SK-N-SH (cell line): ENCODE results near the gene LIPG. TPM values are rescaled to one million over a fixed set of nuclear protein-coding genes. Genes with fewer than 3 reads are reported as not detected.

Source experiments
- CTCF ChIA-PET: fragments of 300-600, 350-600 bp; formaldehyde crosslinking; extraction: SDS; loops from one replicate; lab custom pipeline; 2021; lab: Yijun Ruan, JAX
- POLR2A ChIA-PET: fragments of 350-600 bp; sonication (Branson Sonifier 250); formaldehyde crosslinking; extraction: SDS; loops from one replicate; lab custom pipeline; 2020; ENCODE audit warnings: antibody characterized with exemption, inconsistent platforms; lab: Yijun Ruan, JAX
- DNase-seq: peaks from one replicate; pipeline ENCODE4 v3.0.0; 2012
- H2AFZ ChIP-seq: fragments of 200-600 bp; sonication (generic); 2 replicates; pipeline ENCODE4 v1.8.1; 2016; ENCODE audit warnings: antibody characterized with exemption, mild to moderate bottlenecking, low read depth
- H3F3A ChIP-seq: fragments of 200-600 bp; sonication (generic); replicated peaks from 2 replicates; pipeline ENCODE3; 2016; ENCODE audit warnings: antibody characterized with exemption, mild to moderate bottlenecking; ENCODE audit not compliant: insufficient read depth
- H3K27ac ChIP-seq, 2 experiments: fragments of 200-500 bp in 1 of 2; fragments of 200-600 bp in 1 of 2; sonication (Bioruptor generic) in 1 of 2; sonication (generic), shearing (Covaris generic) in 1 of 2; 2 replicates each; pipeline versions ENCODE4 v1.5.1 to v1.6.1; 2014 to 2016; ENCODE audit warnings: low read depth in 2 of 2, inconsistent platforms in 1 of 2, low read length in 1 of 2, mild to moderate bottlenecking in 1 of 2, mixed read lengths in 1 of 2
- H3K27me3 ChIP-seq: fragments of 200-600 bp; sonication (generic), shearing (Covaris generic); 2 replicates; pipeline ENCODE4 v1.6.1; 2016; ENCODE audit warnings: mixed run types; ENCODE audit not compliant: insufficient read depth
- H3K36me3 ChIP-seq, 2 experiments: fragments of 200-500 bp in 1 of 2; fragments of 200-600 bp in 1 of 2; sonication (Bioruptor generic) in 1 of 2; sonication (generic) in 1 of 2; replicated peaks in 1 of 2; 2 replicates each; pipeline versions ENCODE3 to v1.5.1; 2014 to 2016; ENCODE audit warnings: low read length in 1 of 2, mild to moderate bottlenecking in 1 of 2; ENCODE audit not compliant: insufficient read depth in 2 of 2, control insufficient read depth in 1 of 2
- H3K4me1 ChIP-seq, 2 experiments: fragments of 200-500 bp in 1 of 2; fragments of 200-600 bp in 1 of 2; sonication (Bioruptor generic) in 1 of 2; sonication (generic), shearing (Covaris generic) in 1 of 2; 2 replicates each; pipeline versions ENCODE4 v1.5.1 to v1.6.1; 2014 to 2016; ENCODE audit warnings: low read depth in 1 of 2, low read length in 1 of 2, mixed run types in 1 of 2; ENCODE audit not compliant: insufficient read depth in 2 of 2, control insufficient read depth in 1 of 2
- H3K4me2 ChIP-seq: fragments of 200-600 bp; sonication (generic), shearing (Covaris generic); 2 replicates; pipeline ENCODE4 v1.6.1; 2017; ENCODE audit warnings: mixed run types
- H3K4me3 ChIP-seq, 2 experiments: fragments of 200-500 bp in 1 of 2; fragments of 200-600 bp in 1 of 2; sonication (Bioruptor generic) in 1 of 2; sonication (generic), shearing (Covaris generic) in 1 of 2; 2 replicates each; pipeline versions ENCODE4 v1.5.1 to v1.8.1; 2014 to 2016; ENCODE audit warnings: low read depth in 2 of 2, inconsistent platforms in 1 of 2, low read length in 1 of 2, mild to moderate bottlenecking in 1 of 2, mixed read lengths in 1 of 2, moderate library complexity in 1 of 2
- H3K79me2 ChIP-seq: fragments of 200-600 bp; sonication (generic); 2 replicates; pipeline ENCODE4 v1.8.1; 2017; ENCODE audit warnings: mild to moderate bottlenecking; ENCODE audit not compliant: insufficient read depth
- H3K9ac ChIP-seq: fragments of 200-600 bp; sonication (generic); 2 replicates; pipeline ENCODE4 v1.6.1; 2017; ENCODE audit warnings: mixed run types
- H3K9me2 ChIP-seq: fragments of 200-600 bp; sonication (generic); 2 replicates; pipeline ENCODE4 v1.6.1; 2017; ENCODE audit warnings: mixed run types
- H3K9me3 ChIP-seq: fragments of 200-600 bp; sonication (generic); 2 replicates; pipeline ENCODE4 v1.6.1; 2017; ENCODE audit warnings: mixed run types, mild to moderate bottlenecking, moderate library complexity
- H4K20me1 ChIP-seq: fragments of 200-600 bp; sonication (generic); 2 replicates; pipeline ENCODE4 v1.6.1; 2017; ENCODE audit warnings: mild to moderate bottlenecking, mixed run types; ENCODE audit not compliant: insufficient read depth
- ELF1 ChIP-seq: IDR thresholded peaks from 2 replicates; pipeline ENCODE4 v1.4.0; 2012
- EZH2phosphoT487 ChIP-seq: fragments of 200-600 bp; sonication (generic); IDR thresholded peaks from 2 replicates; pipeline ENCODE4 v1.6.1; 2017; ENCODE audit warnings: low read depth, mixed run types, mild to moderate bottlenecking, antibody characterized with exemption, moderate library complexity, borderline replicate concordance
- FOSL2 ChIP-seq: IDR thresholded peaks from 2 replicates; pipeline ENCODE4 v1.4.0; 2012; ENCODE audit warnings: low read depth, mild to moderate bottlenecking, moderate library complexity, borderline replicate concordance
- FOXJ3 ChIP-seq: sonication (generic); formaldehyde crosslinking; IDR thresholded peaks from 2 replicates; pipeline ENCODE4 v1.5.1; 2020; ENCODE audit warnings: mild to moderate bottlenecking, missing genetic modification reagents
- FOXM1 ChIP-seq: IDR thresholded peaks from 2 replicates; pipeline ENCODE4 v1.4.0; 2012; ENCODE audit warnings: low read depth, mild to moderate bottlenecking
- GABPA ChIP-seq: IDR thresholded peaks from 2 replicates; pipeline ENCODE4 v1.4.0; 2012; ENCODE audit warnings: low read depth, mild to moderate bottlenecking
- GATA2 ChIP-seq: sonication (generic); formaldehyde crosslinking; IDR thresholded peaks from 2 replicates; pipeline ENCODE4 v1.5.0; 2020; ENCODE audit warnings: mild to moderate bottlenecking, missing genetic modification reagents
- NFIC ChIP-seq: IDR thresholded peaks from 2 replicates; pipeline ENCODE4 v1.4.0; 2012; ENCODE audit warnings: borderline replicate concordance
- NRF1 ChIP-seq: IDR thresholded peaks from 2 replicates; pipeline ENCODE4 v1.6.1; 2012; ENCODE audit warnings: low read depth, mild to moderate bottlenecking, low read length
- RAD21 ChIP-seq: IDR thresholded peaks from 2 replicates; pipeline ENCODE4 v1.6.1; 2012; ENCODE audit warnings: mild to moderate bottlenecking, low read length
- SIN3A ChIP-seq: IDR thresholded peaks from 2 replicates; pipeline ENCODE4 v1.6.1; 2012; ENCODE audit warnings: low read depth, mild to moderate bottlenecking, low read length, moderate library complexity, borderline replicate concordance
- SMC3 ChIP-seq: IDR thresholded peaks from 2 replicates; pipeline ENCODE4 v1.6.1; 2012; ENCODE audit warnings: low read depth, low read length, improper control_type of control experiment
- TAF1 ChIP-seq: IDR thresholded peaks from 2 replicates; pipeline ENCODE4 v1.6.1; 2012; ENCODE audit warnings: low read depth, mild to moderate bottlenecking, low read length, moderate library complexity, borderline replicate concordance
- YY1 ChIP-seq: IDR thresholded peaks from 2 replicates; pipeline ENCODE4 v1.4.0; 2012; ENCODE audit warnings: low read depth, mild to moderate bottlenecking
- WGBS: methylation state at CpG from one replicate; pipeline ENCODE4 v1.1.6; 2017; ENCODE audit warnings: low lambda C conversion rate; 5-methylcytosine and 5-hydroxymethylcytosine counted together
- polyA plus RNA-seq, 3 experiments: library from polyadenylated mRNA; depleted of rRNA; stranded (reverse); fragments of >200 nt; gene quantifications; 2 replicates each; pipeline ENCODE4 v1.2.3, GENCODE V29; 2012
- TF ChIP-seq, protein P1 (sequence below): IDR thresholded peaks from 2 replicates; pipeline ENCODE4; 2012
- TF ChIP-seq, protein P2 (sequence below): IDR thresholded peaks from 2 replicates; pipeline ENCODE4 v1.4.0; 2012; ENCODE audit warnings: low read depth
- TF ChIP-seq, protein P3 (sequence below): IDR thresholded peaks from 2 replicates; pipeline ENCODE4 v1.4.0; 2012; ENCODE audit warnings: low read depth, borderline replicate concordance
- TF ChIP-seq, protein P4 (sequence below): IDR thresholded peaks from 2 replicates; pipeline ENCODE4 v1.4.0; 2012; ENCODE audit warnings: low read depth, borderline replicate concordance

Gene LIPG
- polyA plus RNA-seq, 1 of the 3 experiments (the other 2 are of a cell fraction), result 3.2 TPM

DNA sequence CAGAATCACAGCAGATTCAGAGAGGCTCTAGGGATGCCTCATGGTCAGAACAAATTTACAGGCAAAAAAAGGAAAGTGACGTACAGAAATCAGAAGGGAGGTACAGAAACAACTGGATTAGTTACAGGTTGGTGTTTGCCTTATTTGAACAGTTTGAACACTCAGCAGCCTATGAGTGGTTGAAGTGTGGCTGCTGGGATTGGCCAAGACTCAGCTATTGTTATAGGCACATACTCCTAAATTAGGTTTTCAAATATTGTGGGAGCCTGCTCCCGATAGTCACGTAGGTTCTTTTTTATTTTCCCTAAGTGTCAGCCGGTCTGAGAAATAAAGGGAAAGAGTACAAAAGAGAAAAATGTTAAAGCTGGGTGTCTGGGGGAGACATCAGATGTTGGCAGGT is 8.9 kb upstream of the LIPG start:
- DNase-seq, result no peak
- no peaks in the 10 kb centered on the region for H3K9me2 ChIP-seq
- H3F3A ChIP-seq, result peaks cover 12% of the 10 kb centered on the region
- no peaks in the 10 kb centered on the region for H3K27me3 ChIP-seq
- H3K9ac ChIP-seq, result no peak overlapping the region
- TF ChIP-seq GABPA (no peak), GATA2 (CRISPR knock-in tag) (no peak), FOXJ3 (CRISPR knock-in tag) (no peak), NRF1 (no peak), FOXM1 (no peak), YY1 (no peak), FOSL2 (no peak), SMC3 (no peak), ELF1 (no peak), NFIC (no peak), SIN3A (no peak)
- TF ChIP-seq, protein P1, sequence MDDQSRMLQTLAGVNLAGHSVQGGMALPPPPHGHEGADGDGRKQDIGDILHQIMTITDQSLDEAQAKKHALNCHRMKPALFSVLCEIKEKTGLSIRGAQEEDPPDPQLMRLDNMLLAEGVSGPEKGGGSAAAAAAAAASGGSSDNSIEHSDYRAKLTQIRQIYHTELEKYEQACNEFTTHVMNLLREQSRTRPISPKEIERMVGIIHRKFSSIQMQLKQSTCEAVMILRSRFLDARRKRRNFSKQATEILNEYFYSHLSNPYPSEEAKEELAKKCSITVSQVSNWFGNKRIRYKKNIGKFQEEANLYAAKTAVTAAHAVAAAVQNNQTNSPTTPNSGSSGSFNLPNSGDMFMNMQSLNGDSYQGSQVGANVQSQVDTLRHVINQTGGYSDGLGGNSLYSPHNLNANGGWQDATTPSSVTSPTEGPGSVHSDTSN, result no peak
- TF ChIP-seq, protein P2, sequence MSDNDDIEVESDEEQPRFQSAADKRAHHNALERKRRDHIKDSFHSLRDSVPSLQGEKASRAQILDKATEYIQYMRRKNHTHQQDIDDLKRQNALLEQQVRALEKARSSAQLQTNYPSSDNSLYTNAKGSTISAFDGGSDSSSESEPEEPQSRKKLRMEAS, result no peak
- TF ChIP-seq, protein P3, sequence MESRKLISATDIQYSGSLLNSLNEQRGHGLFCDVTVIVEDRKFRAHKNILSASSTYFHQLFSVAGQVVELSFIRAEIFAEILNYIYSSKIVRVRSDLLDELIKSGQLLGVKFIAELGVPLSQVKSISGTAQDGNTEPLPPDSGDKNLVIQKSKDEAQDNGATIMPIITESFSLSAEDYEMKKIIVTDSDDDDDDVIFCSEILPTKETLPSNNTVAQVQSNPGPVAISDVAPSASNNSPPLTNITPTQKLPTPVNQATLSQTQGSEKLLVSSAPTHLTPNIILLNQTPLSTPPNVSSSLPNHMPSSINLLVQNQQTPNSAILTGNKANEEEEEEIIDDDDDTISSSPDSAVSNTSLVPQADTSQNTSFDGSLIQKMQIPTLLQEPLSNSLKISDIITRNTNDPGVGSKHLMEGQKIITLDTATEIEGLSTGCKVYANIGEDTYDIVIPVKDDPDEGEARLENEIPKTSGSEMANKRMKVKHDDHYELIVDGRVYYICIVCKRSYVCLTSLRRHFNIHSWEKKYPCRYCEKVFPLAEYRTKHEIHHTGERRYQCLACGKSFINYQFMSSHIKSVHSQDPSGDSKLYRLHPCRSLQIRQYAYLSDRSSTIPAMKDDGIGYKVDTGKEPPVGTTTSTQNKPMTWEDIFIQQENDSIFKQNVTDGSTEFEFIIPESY, result no peak
- TF ChIP-seq, all 33 proteins: peak for 0
- Histone ChIP-seq H3K4me2 (no peak overlapping the region), H2AFZ (no peak overlapping the region), H3K79me2 (no peaks in the 10 kb centered on the region), H3K4me1 (0 out of 4 replicates have a peak, but pooled peaks cover 0 to 10% of the 10 kb centered on the region in 2 experiments), H3K27ac (no peak overlapping the region), H3K36me3 (no peaks in the 10 kb centered on the region), H4K20me1 (no peaks in the 10 kb centered on the region), H3K4me3 (no peak overlapping the region), H3K9me3 (no peaks in the 10 kb centered on the region)
- WGBS, result 58% methylated on average over 4 of the region's 4 CpGs
- ChIA-PET POLR2A (no interaction called here), CTCF (interaction anchor here (0.8 to 2.4 kb wide), 5 partner anchors 42 to 826 kb away, joined by 3 to 9 read pairs (median 7); no protein-coding TSS in a partner anchor)

DNA sequence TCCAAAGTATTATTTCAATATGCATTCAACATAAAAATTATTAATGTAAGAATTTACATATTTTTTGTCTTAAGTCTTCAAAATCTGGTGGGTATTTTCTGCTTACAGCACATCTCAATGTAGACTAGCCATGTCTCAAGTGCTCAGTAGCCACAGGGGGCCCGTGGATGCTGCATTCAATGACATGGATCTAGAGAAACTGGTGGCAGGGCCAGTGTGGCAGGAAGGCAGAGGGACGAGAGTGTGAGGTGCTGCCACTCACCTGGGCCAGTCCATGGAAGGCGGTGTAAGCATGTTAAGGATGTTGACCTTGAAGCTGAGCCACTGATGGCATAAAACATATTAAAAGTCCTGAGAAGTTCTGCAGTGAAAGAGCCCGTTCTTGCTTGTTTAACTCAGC is 6.2 kb upstream of the LIPG start:
- TF ChIP-seq EZH2phosphoT487, result no peak
- TF ChIP-seq NFIC, result no peak
- no peak for TF ChIP-seq GATA2 (CRISPR knock-in tag)
- no peak for TF ChIP-seq RAD21
- TF ChIP-seq FOXJ3 (CRISPR knock-in tag), result no peak
- TF ChIP-seq, protein P4, sequence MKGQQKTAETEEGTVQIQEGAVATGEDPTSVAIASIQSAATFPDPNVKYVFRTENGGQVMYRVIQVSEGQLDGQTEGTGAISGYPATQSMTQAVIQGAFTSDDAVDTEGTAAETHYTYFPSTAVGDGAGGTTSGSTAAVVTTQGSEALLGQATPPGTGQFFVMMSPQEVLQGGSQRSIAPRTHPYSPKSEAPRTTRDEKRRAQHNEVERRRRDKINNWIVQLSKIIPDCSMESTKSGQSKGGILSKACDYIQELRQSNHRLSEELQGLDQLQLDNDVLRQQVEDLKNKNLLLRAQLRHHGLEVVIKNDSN, result no peak
- no peak for TF ChIP-seq GABPA
- no peak for TF ChIP-seq TAF1
- no peak for DNase-seq
- Histone ChIP-seq H4K20me1 (no peaks in the 10 kb centered on the region), H3K4me2 (no peak overlapping the region), H3F3A (no peaks in the 10 kb centered on the region), H3K4me3 (no peak overlapping the region), H3K9me2 (no peaks in the 10 kb centered on the region), H3K27me3 (no peaks in the 10 kb centered on the region), H3K27ac (no peak overlapping the region), H3K4me1 (peaks cover 0 to 2% of the 10 kb centered on the region in 2 experiments; a peak in 1 of 4 replicates), H2AFZ (no peak overlapping the region), H3K9me3 (no peaks in the 10 kb centered on the region), H3K36me3 (no peaks in the 10 kb centered on the region), H3K79me2 (no peaks in the 10 kb centered on the region), H3K9ac (no peak overlapping the region)
- ChIA-PET CTCF (interaction anchor here (0.7 to 0.9 kb wide), 2 partner anchors 212 to 303 kb away, joined by 3 to 5 read pairs; no protein-coding TSS in a partner anchor), POLR2A (no interaction called here)
- 50% methylated on average over 4 of the region's 4 CpGs for WGBS
